Epidermal melanocyte (primary cell): Measurements from ENCODE around the gene MITF.

Source experiments
- DNase-seq: peaks from one replicate; pipeline ENCODE4 v3.0.0; 2011; ENCODE audit warnings: low spot score; ENCODE audit not compliant: insufficient read length

Gene MITF

GRCh38 chr3:69725994-69726571, 13.2 kb upstream of the MITF start:
- DNase-seq: no peak

- no peak for DNase-seq
Measured at GRCh38 chr3:69729147-69729919, 9.9 kb upstream of the MITF start.

- DNase-seq: no peak
Measured at GRCh38 chr3:69731080-69731479, 8.2 kb upstream of the MITF start.

GRCh38 chr3:69735893-69736292, 3.4 kb upstream of the MITF start:
- no peak for DNase-seq

GRCh38 chr3:69737392-69737791, 1.9 kb upstream of the MITF start:
- DNase-seq: no peak

- no peak for DNase-seq
Measured at GRCh38 chr3:69738315-69738714, 949 bp upstream of the MITF start.

GRCh38 chr3:69738859-69739203, 433 bp upstream of the MITF start:
- no peak for DNase-seq

GRCh38 chr3:69740103-69741021, 1.1 kb downstream of the MITF start:
- DNase-seq: no peak

- no peak for DNase-seq
Measured at GRCh38 chr3:69741032-69741767, 1.9 kb downstream of the MITF start.

- no peak for DNase-seq
Measured at GRCh38 chr3:69742391-69742790, 3.1 kb downstream of the MITF start.

GRCh38 chr3:69743975-69744906, 5.0 kb downstream of the MITF start:
- no peak for DNase-seq

- no peak for DNase-seq
Measured at GRCh38 chr3:69745505-69745904, 6.2 kb downstream of the MITF start.

GRCh38 chr3:69746119-69746518, 6.9 kb downstream of the MITF start:
- no peak for DNase-seq

GRCh38 chr3:69747511-69748258, 8.4 kb downstream of the MITF start:
- no peak for DNase-seq

- no peak for DNase-seq
Measured at GRCh38 chr3:69748503-69748902, 9.2 kb downstream of the MITF start.

GRCh38 chr3:69749461-69749860, 10.2 kb downstream of the MITF start:
- DNase-seq: no peak

- no peak for DNase-seq
Measured at GRCh38 chr3:69750549-69750948, 11.3 kb downstream of the MITF start.

GRCh38 chr3:69751074-69751476, 11.8 kb downstream of the MITF start:
- no peak for DNase-seq

- DNase-seq: no peak
Measured at GRCh38 chr3:69752241-69752640, 13.0 kb downstream of the MITF start.
